ENCODE results near the gene PAX2. TPM values are rescaled to one million over a fixed set of nuclear protein-coding genes. Genes with fewer than 3 reads are reported as not detected.

The PAX2 gene
- total RNA-seq, 1 experiment from 2014 or later, result not detected

DNA sequence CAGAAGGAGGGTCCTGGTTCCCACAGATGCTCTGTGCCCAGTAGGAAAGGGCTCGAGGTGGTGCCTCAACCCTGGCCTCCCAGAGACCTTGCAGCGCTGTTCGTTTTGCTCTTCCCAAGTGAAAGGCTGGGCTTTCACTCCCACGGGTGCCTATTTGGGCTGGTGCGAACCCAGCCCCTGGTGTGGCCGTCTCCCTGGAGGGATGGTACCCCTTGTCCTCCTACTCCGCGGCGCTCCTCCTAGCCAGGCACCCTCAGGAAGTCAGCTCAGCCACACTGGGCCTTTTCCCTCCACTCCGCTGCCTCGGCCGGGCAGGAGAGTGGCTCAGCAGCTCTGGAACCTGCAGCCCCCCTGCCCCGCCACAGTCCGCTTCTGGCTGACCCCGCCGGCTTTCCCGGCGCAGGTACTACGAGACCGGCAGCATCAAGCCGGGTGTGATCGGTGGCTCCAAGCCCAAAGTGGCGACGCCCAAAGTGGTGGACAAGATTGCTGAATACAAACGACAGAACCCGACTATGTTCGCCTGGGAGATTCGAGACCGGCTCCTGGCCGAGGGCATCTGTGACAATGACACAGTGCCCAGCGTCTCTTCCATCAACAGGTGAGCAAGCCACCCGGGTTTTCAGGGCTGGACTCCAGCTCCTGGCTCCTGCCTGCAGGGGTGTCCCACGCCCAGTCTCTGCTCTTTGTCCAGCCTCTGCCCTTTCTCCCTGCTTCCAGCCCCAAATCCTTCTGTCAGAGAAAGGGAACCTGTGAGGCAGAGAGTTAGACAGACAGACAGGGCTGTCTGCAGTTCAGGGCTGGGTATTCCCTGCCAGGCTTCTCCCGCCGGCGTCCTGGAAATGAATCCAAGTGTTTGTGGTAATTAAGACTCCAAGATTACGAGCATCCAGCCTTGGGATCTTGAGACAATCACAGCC lies 5.2 kb downstream of the PAX2 start:
- intact Hi-C loops (cut with micrococcal nuclease; ENCODE audit: unreplicated experiment), result no loop called here
- no TSS peak for BruUV-seq (replicated peaks)
- Histone ChIP-seq H3K27ac (ENCODE audit: low read depth, low read length, poor library complexity, severe bottlenecking) (no peak overlapping the region), H3K4me3 (ENCODE audit: low read depth, low read length, poor library complexity, severe bottlenecking) (no peak overlapping the region), H3K9me3 (ENCODE audit: low read depth, low read length, poor library complexity, severe bottlenecking) (no peaks in the 10 kb centered on the region), H3K27me3 (replicated peaks; ENCODE audit: insufficient read depth, low read depth, low read length, poor library complexity) (peaks cover 100% of the 10 kb centered on the region), H3K4me1 (ENCODE audit: insufficient read depth, low read length, poor library complexity, severe bottlenecking) (peaks cover 12% of the 10 kb centered on the region), H3K36me3 (ENCODE audit: insufficient read depth, low read length, poor library complexity, severe bottlenecking) (no peaks in the 10 kb centered on the region)
- DNase-seq (ENCODE audit: low spot score), result no peak
- ChIA-PET CTCF (no interaction called here), POLR2A (ENCODE audit: low non-redundant PET) (no interaction called here)
- TF ChIP-seq EZH2 (IDR thresholded peaks at IDR 0.05; ENCODE audit: borderline replicate concordance, low read depth, low read length, poor library complexity, severe bottlenecking) (peak; percentile 97), CTCF (conservative IDR thresholded peaks at IDR 0.05; ENCODE audit: low read depth, low read length) (no peak)

DNA sequence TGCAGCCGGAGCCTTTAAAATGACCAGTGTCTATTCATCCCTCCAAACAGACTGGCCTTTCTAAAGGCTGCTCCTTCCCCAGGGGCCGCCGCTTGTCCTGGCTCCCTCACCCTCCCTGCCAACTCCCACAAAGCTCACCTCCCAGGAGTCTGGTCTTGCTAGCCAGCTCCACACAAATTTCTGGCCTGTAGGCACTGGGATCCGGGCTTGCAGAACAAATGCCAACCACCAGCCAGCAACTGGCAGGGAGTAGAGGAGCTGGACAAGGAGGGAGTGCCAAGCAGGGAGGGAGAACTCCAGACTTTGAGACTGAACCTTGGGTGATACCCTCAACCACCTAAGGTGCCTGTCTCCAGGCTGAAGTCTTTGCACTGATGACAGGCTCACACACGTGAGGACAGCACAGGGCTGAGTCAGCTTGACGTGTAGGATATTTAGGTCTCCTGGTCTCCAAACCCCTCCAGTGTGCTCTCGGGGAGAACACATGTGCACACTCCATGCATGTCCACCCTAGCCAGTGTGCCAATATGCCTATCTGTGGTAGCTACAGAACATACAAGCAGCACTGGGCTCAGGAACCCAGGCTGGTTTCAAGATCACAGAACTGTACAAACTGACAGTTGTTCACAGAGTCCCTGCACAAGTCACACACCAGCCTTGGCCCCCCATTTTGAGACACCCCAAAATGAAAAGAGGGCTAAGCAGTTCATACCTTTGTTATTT lies 6.0 kb downstream of the PAX2 start:
- H3K9me3 ChIP-seq (ENCODE audit: low read depth, low read length, poor library complexity, severe bottlenecking), result no peaks in the 10 kb centered on the region
- intact Hi-C loops (cut with micrococcal nuclease; ENCODE audit: unreplicated experiment), result no loop called here
- H3K27me3 ChIP-seq (replicated peaks; ENCODE audit: insufficient read depth, low read depth, low read length, poor library complexity), result peaks cover 100% of the 10 kb centered on the region
- H3K4me3 ChIP-seq (ENCODE audit: low read depth, low read length, poor library complexity, severe bottlenecking), result no peak overlapping the region
- ChIA-PET CTCF (interaction anchor here (0.7 kb wide), 1 partner anchor 127 kb away, joined by 3 read pairs; no protein-coding TSS in a partner anchor), POLR2A (ENCODE audit: low non-redundant PET) (no interaction called here)
- DNase-seq (ENCODE audit: low spot score), result no peak
- no peak for TF ChIP-seq EZH2 (IDR thresholded peaks at IDR 0.05; ENCODE audit: borderline replicate concordance, low read depth, low read length, poor library complexity, severe bottlenecking)
- TF ChIP-seq CTCF (conservative IDR thresholded peaks at IDR 0.05; ENCODE audit: low read depth, low read length), result no peak
- peaks cover 5% of the 10 kb centered on the region for H3K4me1 ChIP-seq (ENCODE audit: insufficient read depth, low read length, poor library complexity, severe bottlenecking)
- no TSS peak for BruUV-seq (replicated peaks)
- no peak overlapping the region for H3K27ac ChIP-seq (ENCODE audit: low read depth, low read length, poor library complexity, severe bottlenecking)
- H3K36me3 ChIP-seq (ENCODE audit: insufficient read depth, low read length, poor library complexity, severe bottlenecking), result no peaks in the 10 kb centered on the region

- H3K36me3 ChIP-seq (ENCODE audit: insufficient read depth, low read length, poor library complexity, severe bottlenecking), result no peaks in the 10 kb centered on the region
- BruUV-seq (replicated peaks), result no TSS peak
- intact Hi-C loops (cut with micrococcal nuclease; ENCODE audit: unreplicated experiment), result no loop called here
- H3K27ac ChIP-seq (ENCODE audit: low read depth, low read length, poor library complexity, severe bottlenecking), result no peak overlapping the region
- TF ChIP-seq EZH2 (IDR thresholded peaks at IDR 0.05; ENCODE audit: borderline replicate concordance, low read depth, low read length, poor library complexity, severe bottlenecking), result no peak
- no peak for TF ChIP-seq CTCF (conservative IDR thresholded peaks at IDR 0.05; ENCODE audit: low read depth, low read length)
- no peak overlapping the region for H3K4me3 ChIP-seq (ENCODE audit: low read depth, low read length, poor library complexity, severe bottlenecking)
- CTCF ChIA-PET, result no interaction called here
- no peaks in the 10 kb centered on the region for H3K4me1 ChIP-seq (ENCODE audit: insufficient read depth, low read length, poor library complexity, severe bottlenecking)
- peaks cover 91% of the 10 kb centered on the region for H3K27me3 ChIP-seq (replicated peaks; ENCODE audit: insufficient read depth, low read depth, low read length, poor library complexity)
- POLR2A ChIA-PET (ENCODE audit: low non-redundant PET), result no interaction called here
- no peak for DNase-seq (ENCODE audit: low spot score)
- H3K9me3 ChIP-seq (ENCODE audit: low read depth, low read length, poor library complexity, severe bottlenecking), result no peaks in the 10 kb centered on the region
Measured at GRCh38 chr10:100755821-100756220, 10.4 kb downstream of the PAX2 start.
